Stomach (tissue), 9 donors: ENCODE data around the gene L3MBTL4. TPM values are rescaled to one million over a fixed set of nuclear protein-coding genes. Genes with fewer than 3 reads are reported as not detected.

Experiments used
- DNase-seq, 2 donors: peaks; one replicate each; pipeline versions ENCODE4 v3.0.0 to v3.0.0-alpha.2; 2013 to 2019
- H3K27ac ChIP-seq, 5 donors: fragments of 200-600 bp in 4 of 5; sonication (generic) in 4 of 5; one replicate each; pipeline ENCODE4 v1.5.1; 2013 to 2019; ENCODE audit warnings: mild to moderate bottlenecking in 1 of 5, moderate library complexity in 1 of 5
- H3K27me3 ChIP-seq, 3 donors: fragments of 200-600 bp; sonication (generic); one replicate each; pipeline ENCODE4 v1.5.1; 2017 to 2019; ENCODE audit warnings: mixed run types in 1 of 3
- H3K36me3 ChIP-seq, 4 donors: fragments of 200-600 bp; sonication (generic); 1 replicate in 3 of 4; 2 replicates in 1 of 4; pipeline ENCODE4 v1.5.1; 2016 to 2019
- H3K4me1 ChIP-seq, 4 donors: fragments of 200-600 bp; sonication (generic); one replicate each; pipeline ENCODE4 v1.5.1; 2016 to 2019
- H3K4me3 ChIP-seq, 4 donors: fragments of 200-600 bp; sonication (generic) in 3 of 4; one replicate each; pipeline ENCODE4 v1.5.1; 2016 to 2019; ENCODE audit warnings: mild to moderate bottlenecking in 1 of 4
- H3K9me3 ChIP-seq, 4 donors: fragments of 200-600 bp; sonication (generic); one replicate each; pipeline ENCODE4 v1.5.1; 2016 to 2019
- EP300 ChIP-seq: sonication (generic); formaldehyde crosslinking; IDR thresholded peaks from one replicate; pipeline ENCODE4 v1.6.1; 2017; ENCODE audit warnings: antibody characterized with exemption
- POLR2A ChIP-seq, 4 donors: fragments of 450-650 bp; IDR thresholded peaks; one replicate each; pipeline ENCODE4 v1.6.1; 2016; ENCODE audit warnings: antibody characterized with exemption in 4 of 4, control low read depth in 2 of 4, mild to moderate bottlenecking in 1 of 4, moderate library complexity in 1 of 4
- POLR2AphosphoS5 ChIP-seq, 3 donors: sonication (generic); formaldehyde crosslinking; IDR thresholded peaks; one replicate each; pipeline ENCODE4 v1.6.1; 2016; ENCODE audit warnings: antibody characterized with exemption in 3 of 3
- WGBS, 5 donors: extraction: QIAGEN DNeasy Blood & Tissue Kit in 3 of 5; methylation state at CpG; one replicate each; pipeline versions ENCODE4 v1.1.5 to v1.1.7; 2013 to 2018; 5-methylcytosine and 5-hydroxymethylcytosine counted together
- intact Hi-C: fragments of 100-400 bp; cut with DNase I; formaldehyde crosslinking; loops from one replicate; pipeline ENCODE4 v1.15.1; 2023; ENCODE audit warnings: low total_unique reads
- polyA plus RNA-seq, 3 donors: library from polyadenylated mRNA; stranded (reverse); fragments of 200-250 nt; gene quantifications; one replicate each; pipeline ENCODE4 v1.2.3, GENCODE V29; 2013
- total RNA-seq, 5 donors: library from RNA; depleted of rRNA; stranded (reverse); fragments of >200 nt; gene quantifications; one replicate each; pipeline versions ENCODE4 v1.1.0 to v1.2.3, GENCODE V29; 2014 to 2016
- TF ChIP-seq, protein P1 (sequence below), 7 experiments: fragments of 450-650 bp in 4 of 7; fragments of 200-600 bp in 3 of 7; sonication (generic) in 3 of 7; IDR thresholded peaks; one replicate each; pipeline ENCODE4 v1.5.1; 2016 to 2019; ENCODE audit warnings: antibody characterized with exemption in 7 of 7, control low read depth in 2 of 7, mild to moderate bottlenecking in 1 of 7
- donor health status: healthy with polysubstance abuse.
- donor health status: Bipolar disorder and iron deficiency.
- donor health status: healthy.

L3MBTL4 gene
- total and polyA plus RNA-seq, 8 donors: 1.9 to 23.3 (median 7.6) TPM

DNA sequence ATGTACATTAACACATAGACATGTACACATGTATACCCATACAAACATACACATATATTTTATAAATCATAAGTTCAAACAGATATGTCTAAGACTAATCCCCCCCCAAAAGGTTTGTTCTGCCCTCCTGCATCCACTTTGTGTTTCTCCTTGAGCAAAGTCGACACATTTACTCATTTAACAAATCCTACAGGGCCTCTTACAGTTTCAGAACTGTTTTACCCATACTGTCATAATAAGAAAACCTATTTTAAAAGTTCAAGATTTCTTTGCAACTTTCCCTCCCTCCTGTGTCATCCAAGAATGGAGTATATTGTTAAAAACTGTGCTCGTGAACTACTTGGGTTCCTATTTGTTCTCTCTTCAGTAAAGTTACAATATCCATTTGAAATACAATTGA is 166.7 kb downstream of the L3MBTL4 start:
- no peaks in the 10 kb centered on the region for H3K36me3 ChIP-seq
- H3K27me3 ChIP-seq: no peaks in the 10 kb centered on the region
- no peaks in the 10 kb centered on the region for H3K9me3 ChIP-seq
- TF ChIP-seq POLR2A (IDR thresholded peaks at IDR 0.05): no peak
- no peak for TF ChIP-seq EP300
- TF ChIP-seq, protein P1, sequence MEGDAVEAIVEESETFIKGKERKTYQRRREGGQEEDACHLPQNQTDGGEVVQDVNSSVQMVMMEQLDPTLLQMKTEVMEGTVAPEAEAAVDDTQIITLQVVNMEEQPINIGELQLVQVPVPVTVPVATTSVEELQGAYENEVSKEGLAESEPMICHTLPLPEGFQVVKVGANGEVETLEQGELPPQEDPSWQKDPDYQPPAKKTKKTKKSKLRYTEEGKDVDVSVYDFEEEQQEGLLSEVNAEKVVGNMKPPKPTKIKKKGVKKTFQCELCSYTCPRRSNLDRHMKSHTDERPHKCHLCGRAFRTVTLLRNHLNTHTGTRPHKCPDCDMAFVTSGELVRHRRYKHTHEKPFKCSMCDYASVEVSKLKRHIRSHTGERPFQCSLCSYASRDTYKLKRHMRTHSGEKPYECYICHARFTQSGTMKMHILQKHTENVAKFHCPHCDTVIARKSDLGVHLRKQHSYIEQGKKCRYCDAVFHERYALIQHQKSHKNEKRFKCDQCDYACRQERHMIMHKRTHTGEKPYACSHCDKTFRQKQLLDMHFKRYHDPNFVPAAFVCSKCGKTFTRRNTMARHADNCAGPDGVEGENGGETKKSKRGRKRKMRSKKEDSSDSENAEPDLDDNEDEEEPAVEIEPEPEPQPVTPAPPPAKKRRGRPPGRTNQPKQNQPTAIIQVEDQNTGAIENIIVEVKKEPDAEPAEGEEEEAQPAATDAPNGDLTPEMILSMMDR (IDR thresholded peaks at IDR 0.05): no peak
- no peak for TF ChIP-seq POLR2AphosphoS5 (IDR thresholded peaks at IDR 0.05)
- no peak overlapping the region for H3K4me3 ChIP-seq
- DNase-seq: no peak
- no peaks in the 10 kb centered on the region for H3K4me1 ChIP-seq
- 84 to 91% (median 90%) methylated on average over 2 of the region's 2 CpGs for WGBS, 5 donors
- intact Hi-C loops: no loop called here
- H3K27ac ChIP-seq: no peak overlapping the region

DNA sequence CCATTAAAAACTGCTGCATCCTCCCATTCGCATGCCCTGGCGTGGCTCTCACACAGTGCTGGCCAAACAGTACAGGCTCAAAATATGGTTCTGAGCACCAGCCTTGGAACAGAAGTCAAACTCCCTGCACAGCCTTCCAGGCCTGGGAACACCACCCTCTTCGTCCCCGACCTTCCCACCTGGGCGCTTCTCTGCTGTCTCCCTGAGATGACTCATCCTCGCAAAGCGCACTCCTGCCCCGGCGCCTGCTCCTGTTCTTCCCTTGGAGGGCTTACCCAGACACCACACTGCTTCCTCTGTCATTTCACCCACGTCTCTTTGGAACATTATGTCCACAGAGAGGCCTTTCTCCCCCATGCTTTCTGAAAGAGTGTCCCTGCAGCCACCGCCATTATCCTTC is 172.7 kb downstream of the L3MBTL4 start:
- no peak overlapping the region for H3K4me3 ChIP-seq
- H3K27me3 ChIP-seq: no peaks in the 10 kb centered on the region
- TF ChIP-seq, protein P1 (IDR thresholded peaks at IDR 0.05): no peak
- TF ChIP-seq POLR2AphosphoS5 (IDR thresholded peaks at IDR 0.05): no peak
- no peak for TF ChIP-seq POLR2A (IDR thresholded peaks at IDR 0.05)
- TF ChIP-seq EP300: no peak
- no peaks in the 10 kb centered on the region for H3K4me1 ChIP-seq
- intact Hi-C loops: no loop called here
- peaks cover 0 to 16% (median 7%) of the 10 kb centered on the region in 4 donors for H3K36me3 ChIP-seq
- no peak for DNase-seq
- WGBS, 5 donors: 93 to 98% (median 94%) methylated on average over 11 of the region's 11 CpGs
- H3K9me3 ChIP-seq: no peaks in the 10 kb centered on the region
- H3K27ac ChIP-seq: no peak overlapping the region

DNA sequence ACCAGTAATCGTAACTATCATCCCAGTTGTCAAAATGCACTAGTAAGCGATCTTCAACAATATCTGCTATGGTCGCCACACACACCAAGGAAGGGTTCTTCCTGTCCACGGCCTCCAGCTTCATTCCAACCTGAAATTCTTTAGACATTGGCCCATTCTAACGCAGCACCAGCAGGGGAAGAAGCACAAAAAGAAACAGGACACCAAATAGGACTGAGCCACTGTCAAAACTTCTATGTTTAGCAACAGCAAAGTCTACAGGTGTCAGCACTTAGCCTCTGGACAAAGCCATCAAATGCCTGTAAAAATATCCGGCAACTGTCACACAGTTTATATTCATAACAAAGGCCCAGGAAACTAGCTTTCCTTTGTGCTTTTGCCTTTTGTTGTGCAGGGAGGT is 175.0 kb downstream of the L3MBTL4 start:
- no peaks in the 10 kb centered on the region for H3K4me1 ChIP-seq
- TF ChIP-seq, protein P1 (IDR thresholded peaks at IDR 0.05): no peak
- TF ChIP-seq POLR2A (IDR thresholded peaks at IDR 0.05): no peak
- TF ChIP-seq EP300: no peak
- TF ChIP-seq POLR2AphosphoS5 (IDR thresholded peaks at IDR 0.05): no peak
- no peak overlapping the region for H3K27ac ChIP-seq
- intact Hi-C loops: no loop called here
- H3K9me3 ChIP-seq: no peaks in the 10 kb centered on the region
- H3K36me3 ChIP-seq: peaks cover 0 to 22% (median 12%) of the 10 kb centered on the region in 4 donors
- H3K27me3 ChIP-seq: no peaks in the 10 kb centered on the region
- WGBS, 5 donors: 89 to 93% (median 91%) methylated on average over 6 of the region's 6 CpGs
- DNase-seq: no peak
- H3K4me3 ChIP-seq: no peak overlapping the region

DNA sequence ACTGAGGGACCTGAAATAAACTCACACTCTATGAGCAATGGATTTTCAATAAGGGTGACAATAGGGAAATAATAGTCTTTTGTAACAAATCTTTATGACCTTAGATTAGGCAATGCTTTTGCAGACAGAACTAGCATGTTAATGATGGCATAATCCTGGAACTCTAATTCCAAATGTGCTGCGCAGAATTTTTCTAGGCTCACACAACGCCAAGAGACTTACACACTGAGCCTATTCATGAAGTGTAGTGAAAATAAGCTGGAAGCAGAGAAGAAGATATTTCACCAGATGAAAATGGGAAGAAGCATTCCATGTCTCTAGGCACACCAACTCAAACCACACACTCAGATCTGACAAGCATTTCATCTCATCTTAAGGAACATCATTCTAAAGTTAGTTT is 178.5 kb downstream of the L3MBTL4 start:
- Histone ChIP-seq H3K27ac (no peak overlapping the region), H3K36me3 (peaks cover 0 to 20% (median 8%) of the 10 kb centered on the region in 4 donors), H3K4me1 (no peaks in the 10 kb centered on the region), H3K9me3 (peaks cover 0 to 5% (median 0%) of the 10 kb centered on the region in 4 donors), H3K27me3 (no peaks in the 10 kb centered on the region), H3K4me3 (no peak overlapping the region)
- intact Hi-C loops: no loop called here
- DNase-seq: no peak
- TF ChIP-seq POLR2A (IDR thresholded peaks at IDR 0.05): no peak
- no peak for TF ChIP-seq POLR2AphosphoS5 (IDR thresholded peaks at IDR 0.05)
- TF ChIP-seq, protein P1 (IDR thresholded peaks at IDR 0.05): no peak
- TF ChIP-seq EP300: no peak
- WGBS, 5 donors: 88 to 97% (median 93%) methylated on average over 2 of the region's 2 CpGs
